Measurements from ENCODE around the gene RACGAP1. TPM values are rescaled to one million over a fixed set of nuclear protein-coding genes. Genes with fewer than 3 reads are reported as not detected.

Gene RACGAP1
- total RNA-seq, 1 experiment from 2014 or later = 95.3 TPM

DNA sequence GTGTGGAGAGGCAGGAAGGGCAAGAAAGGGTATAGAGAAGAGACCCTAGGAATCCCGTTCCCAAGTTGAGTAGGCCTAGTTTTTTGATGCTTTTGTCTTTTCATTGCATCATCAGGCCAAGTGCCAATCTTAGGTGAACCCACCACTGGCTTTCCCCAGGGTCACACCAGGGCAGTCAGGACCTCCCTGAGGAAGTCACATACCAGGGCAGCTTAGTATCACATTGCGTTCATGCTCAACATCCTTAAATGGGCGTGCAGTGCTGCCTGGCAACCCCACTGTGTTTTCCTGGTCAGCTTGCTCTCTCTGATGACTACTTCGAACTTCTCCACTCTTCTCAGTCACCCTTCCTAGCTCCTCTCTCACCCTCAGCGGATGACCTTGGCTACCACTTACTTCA lies 41.1 kb upstream of the RACGAP1 start:
- Histone ChIP-seq H3K27ac (ENCODE audit: low read length) (no peak overlapping the region), H4K20me1 (ENCODE audit: low read length) (no peaks in the 10 kb centered on the region), H3K4me1 (ENCODE audit: insufficient read depth, low read length) (no peaks in the 10 kb centered on the region), H3K27me3 (ENCODE audit: low read length) (no peaks in the 10 kb centered on the region), H3K9me3 (ENCODE audit: low read length) (no peaks in the 10 kb centered on the region), H3K9ac (ENCODE audit: low read length) (no peak overlapping the region), H3K79me2 (ENCODE audit: low read length) (no peaks in the 10 kb centered on the region), H2AFZ (ENCODE audit: low read length) (no peak overlapping the region), H3K4me2 (ENCODE audit: low read length) (no peak overlapping the region), H3F3A (ENCODE audit: low read length, unreplicated experiment) (no peaks in the 10 kb centered on the region), H3K4me3 (ENCODE audit: low read length) (no peak overlapping the region), H3K9me2 (replicated peaks; ENCODE audit: low read length) (no peaks in the 10 kb centered on the region), H3K36me3 (ENCODE audit: low read depth, low read length) (no peaks in the 10 kb centered on the region)
- POLR2A ChIA-PET (ENCODE audit: unreplicated experiment) = no interaction called here
- intact Hi-C loops (cut with micrococcal nuclease) = no loop called here
- CTCF ChIA-PET = no interaction called here
- no peak for DNase-seq
- no TSS peak for BruUV-seq (replicated peaks)
- TF ChIP-seq EZH2 (IDR thresholded peaks at IDR 0.05; ENCODE audit: low read length, unreplicated experiment) (no peak), EZH2phosphoT487 (IDR thresholded peaks at IDR 0.05; ENCODE audit: borderline replicate concordance, low read length) (no peak)
- TF ChIP-seq, protein P1, sequence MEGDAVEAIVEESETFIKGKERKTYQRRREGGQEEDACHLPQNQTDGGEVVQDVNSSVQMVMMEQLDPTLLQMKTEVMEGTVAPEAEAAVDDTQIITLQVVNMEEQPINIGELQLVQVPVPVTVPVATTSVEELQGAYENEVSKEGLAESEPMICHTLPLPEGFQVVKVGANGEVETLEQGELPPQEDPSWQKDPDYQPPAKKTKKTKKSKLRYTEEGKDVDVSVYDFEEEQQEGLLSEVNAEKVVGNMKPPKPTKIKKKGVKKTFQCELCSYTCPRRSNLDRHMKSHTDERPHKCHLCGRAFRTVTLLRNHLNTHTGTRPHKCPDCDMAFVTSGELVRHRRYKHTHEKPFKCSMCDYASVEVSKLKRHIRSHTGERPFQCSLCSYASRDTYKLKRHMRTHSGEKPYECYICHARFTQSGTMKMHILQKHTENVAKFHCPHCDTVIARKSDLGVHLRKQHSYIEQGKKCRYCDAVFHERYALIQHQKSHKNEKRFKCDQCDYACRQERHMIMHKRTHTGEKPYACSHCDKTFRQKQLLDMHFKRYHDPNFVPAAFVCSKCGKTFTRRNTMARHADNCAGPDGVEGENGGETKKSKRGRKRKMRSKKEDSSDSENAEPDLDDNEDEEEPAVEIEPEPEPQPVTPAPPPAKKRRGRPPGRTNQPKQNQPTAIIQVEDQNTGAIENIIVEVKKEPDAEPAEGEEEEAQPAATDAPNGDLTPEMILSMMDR (conservative IDR thresholded peaks at IDR 0.05; ENCODE audit: low read depth, low read length) = no peak
- ATAC-seq = no peak

DNA sequence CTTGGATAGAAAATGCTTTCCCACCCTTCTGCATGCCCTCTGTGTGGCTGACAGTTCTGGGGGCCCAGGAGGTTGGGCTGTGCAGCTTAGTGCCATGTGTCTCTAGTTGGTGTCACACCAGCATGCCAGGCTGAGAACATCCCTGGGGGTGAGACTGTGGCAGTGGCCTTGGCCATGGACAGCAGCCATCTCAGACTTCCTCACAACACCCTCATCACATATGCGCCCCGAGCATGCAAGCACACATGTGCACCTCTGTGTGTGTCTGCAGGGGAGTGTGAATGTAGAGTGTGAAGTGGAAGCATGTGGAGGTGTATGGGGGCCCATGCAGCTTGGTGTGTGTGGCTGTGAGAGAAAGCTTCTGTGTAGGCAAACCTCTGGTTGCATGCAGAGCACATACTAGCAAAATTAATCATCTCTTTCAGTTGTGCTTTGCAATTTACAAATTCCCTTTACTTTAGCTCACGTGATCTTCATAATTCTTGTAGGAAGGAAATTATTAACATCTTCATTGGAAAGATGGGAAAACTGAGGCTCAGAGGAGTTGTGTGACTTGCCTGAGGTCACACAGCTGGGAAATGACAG lies 40.5 kb upstream of the RACGAP1 start:
- no peak overlapping the region for H3K4me2 ChIP-seq (ENCODE audit: low read length)
- no TSS peak for BruUV-seq (replicated peaks)
- no peak for ATAC-seq
- no peaks in the 10 kb centered on the region for H3K9me2 ChIP-seq (replicated peaks; ENCODE audit: low read length)
- POLR2A ChIA-PET (ENCODE audit: unreplicated experiment) = no interaction called here
- H3K4me1 ChIP-seq (ENCODE audit: insufficient read depth, low read length) = no peaks in the 10 kb centered on the region
- H3K79me2 ChIP-seq (ENCODE audit: low read length) = no peaks in the 10 kb centered on the region
- H3K36me3 ChIP-seq (ENCODE audit: low read depth, low read length) = no peaks in the 10 kb centered on the region
- no peaks in the 10 kb centered on the region for H3K9me3 ChIP-seq (ENCODE audit: low read length)
- no peak overlapping the region for H2AFZ ChIP-seq (ENCODE audit: low read length)
- no peak overlapping the region for H3K27ac ChIP-seq (ENCODE audit: low read length)
- H4K20me1 ChIP-seq (ENCODE audit: low read length) = no peaks in the 10 kb centered on the region
- DNase-seq = no peak
- no peak overlapping the region for H3K9ac ChIP-seq (ENCODE audit: low read length)
- intact Hi-C loops (cut with micrococcal nuclease) = no loop called here
- no peak overlapping the region for H3K4me3 ChIP-seq (ENCODE audit: low read length)
- TF ChIP-seq, protein P1 (conservative IDR thresholded peaks at IDR 0.05; ENCODE audit: low read depth, low read length) = no peak
- TF ChIP-seq EZH2phosphoT487 (IDR thresholded peaks at IDR 0.05; ENCODE audit: borderline replicate concordance, low read length) = no peak
- no peak for TF ChIP-seq EZH2 (IDR thresholded peaks at IDR 0.05; ENCODE audit: low read length, unreplicated experiment)
- no peaks in the 10 kb centered on the region for H3F3A ChIP-seq (ENCODE audit: low read length, unreplicated experiment)
- H3K27me3 ChIP-seq (ENCODE audit: low read length) = no peaks in the 10 kb centered on the region
- CTCF ChIA-PET = interaction anchor here (1.3 kb wide), 1 partner anchor 10 kb away, joined by 3 read pairs; no protein-coding TSS in a partner anchor

DNA sequence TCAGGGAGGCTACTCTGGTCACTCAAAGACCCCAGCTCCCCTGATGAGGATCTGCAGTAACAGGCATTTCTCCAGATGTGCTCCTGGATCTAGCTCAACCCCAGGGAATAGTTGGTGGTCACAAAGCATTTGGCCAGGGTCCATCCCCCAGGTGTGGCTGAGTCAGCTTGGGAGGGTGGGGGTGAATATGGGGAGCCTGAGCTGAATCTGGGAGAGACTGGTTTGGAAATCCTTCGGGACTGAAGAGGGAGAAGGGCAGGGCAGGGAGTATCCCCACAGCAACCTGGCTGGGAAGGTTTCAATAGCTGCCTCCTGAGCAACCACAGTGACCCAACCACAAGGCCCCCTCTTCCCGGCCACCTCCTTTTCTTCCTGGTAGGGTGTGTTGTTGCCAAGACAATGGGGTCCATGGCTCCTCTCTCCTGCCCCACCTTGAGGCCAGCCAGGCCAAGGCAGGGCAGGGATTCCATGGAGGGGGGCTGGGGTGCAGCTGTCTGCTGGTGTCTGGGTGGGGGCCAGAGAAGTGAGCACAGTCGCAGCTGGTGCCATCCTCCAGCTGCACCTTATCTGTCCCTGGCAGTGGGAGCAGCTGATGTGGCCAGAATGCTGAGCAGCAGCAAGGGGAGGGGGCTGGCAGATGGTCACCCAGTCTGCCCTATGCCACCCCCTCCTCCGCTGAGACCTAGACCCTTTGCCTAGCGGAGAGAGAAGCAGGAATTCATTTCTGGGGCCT lies 37.6 kb upstream of the RACGAP1 start:
- Histone ChIP-seq H2AFZ (ENCODE audit: low read length) (no peak overlapping the region), H3K4me3 (ENCODE audit: low read length) (no peak overlapping the region), H3K27ac (ENCODE audit: low read length) (no peak overlapping the region), H3F3A (ENCODE audit: low read length, unreplicated experiment) (no peaks in the 10 kb centered on the region), H4K20me1 (ENCODE audit: low read length) (no peaks in the 10 kb centered on the region), H3K27me3 (ENCODE audit: low read length) (no peaks in the 10 kb centered on the region), H3K9ac (ENCODE audit: low read length) (no peak overlapping the region), H3K36me3 (ENCODE audit: low read depth, low read length) (no peaks in the 10 kb centered on the region), H3K9me2 (replicated peaks; ENCODE audit: low read length) (no peaks in the 10 kb centered on the region), H3K9me3 (ENCODE audit: low read length) (no peaks in the 10 kb centered on the region), H3K4me2 (ENCODE audit: low read length) (no peak overlapping the region), H3K79me2 (ENCODE audit: low read length) (no peaks in the 10 kb centered on the region), H3K4me1 (ENCODE audit: insufficient read depth, low read length) (no peaks in the 10 kb centered on the region; the same call in 1 of the 2 replicates)
- ATAC-seq (no peak), DNase-seq (no peak)
- intact Hi-C loops (cut with micrococcal nuclease) = no loop called here
- no TSS peak for BruUV-seq (replicated peaks)
- CTCF ChIA-PET = no interaction called here
- TF ChIP-seq, protein P1 (conservative IDR thresholded peaks at IDR 0.05; ENCODE audit: low read depth, low read length) = no peak
- TF ChIP-seq EZH2 (IDR thresholded peaks at IDR 0.05; ENCODE audit: low read length, unreplicated experiment) (no peak), EZH2phosphoT487 (IDR thresholded peaks at IDR 0.05; ENCODE audit: borderline replicate concordance, low read length) (no peak)
- POLR2A ChIA-PET (ENCODE audit: unreplicated experiment) = no interaction called here

Measured in PC-3 (cell line).